Upper lobe of left lung (tissue), 4 donors: ENCODE measurements around the gene DOC2B.

Source experiments
- CTCF ChIP-seq, 6 experiments: fragments of 450-650 bp in 4 of 6; fragments of 200-600 bp in 2 of 6; sonication (generic) in 2 of 6; IDR thresholded peaks; one replicate each; pipeline ENCODE4 v1.5.1; 2016 to 2019; ENCODE audit warnings: antibody characterized with exemption in 6 of 6
- POLR2A ChIP-seq, 4 donors: fragments of 450-650 bp; IDR thresholded peaks; one replicate each; pipeline ENCODE4 v1.5.1; 2016 to 2017; ENCODE audit warnings: antibody characterized with exemption in 4 of 4, mild to moderate bottlenecking in 2 of 4

- no peak for TF ChIP-seq CTCF (IDR thresholded peaks at IDR 0.05)
- no peak for TF ChIP-seq POLR2A (IDR thresholded peaks at IDR 0.05)
Observed at GRCh38 chr17:227078-227945, 45.9 kb upstream of the DOC2B start.
